ENCODE results near the gene TNNC2. TPM values are rescaled to one million over a fixed set of nuclear protein-coding genes. Genes with fewer than 3 reads are reported as not detected.

Gene TNNC2
- total RNA-seq, 2 experiments from 2014 or later, result not detected

GRCh38 chr20:45827712-45828111, 600 bp upstream of the TNNC2 start:
- Histone ChIP-seq H3K4me3 (ENCODE audit: low read depth, low read length, poor library complexity, severe bottlenecking) (no peak overlapping the region), H3K9me3 (ENCODE audit: low read length) (no peaks in the 10 kb centered on the region), H3K36me3 (ENCODE audit: insufficient read depth, low read length) (no peaks in the 10 kb centered on the region), H3K4me1 (ENCODE audit: insufficient read depth, low read length, poor library complexity, severe bottlenecking) (no peaks in the 10 kb centered on the region), H3K9me2 (ENCODE audit: insufficient read depth, low read length) (no peaks in the 10 kb centered on the region), H3K4me2 (ENCODE audit: low read length) (no peak overlapping the region), H2AFZ (ENCODE audit: low read length) (no peak overlapping the region), H3K79me2 (ENCODE audit: insufficient read depth, low read depth, low read length) (no peaks in the 10 kb centered on the region), H4K20me1 (ENCODE audit: insufficient read depth, low read length) (no peaks in the 10 kb centered on the region), H3K27ac (ENCODE audit: low read depth, low read length, poor library complexity, severe bottlenecking) (no peak overlapping the region)
- CTCF ChIA-PET (ENCODE audit: unreplicated experiment), result no interaction called here
- no peak for DNase-seq (ENCODE audit: low spot score)
- intact Hi-C loops (cut with micrococcal nuclease; ENCODE audit: unreplicated experiment), result no loop called here
- TF ChIP-seq, protein P1, sequence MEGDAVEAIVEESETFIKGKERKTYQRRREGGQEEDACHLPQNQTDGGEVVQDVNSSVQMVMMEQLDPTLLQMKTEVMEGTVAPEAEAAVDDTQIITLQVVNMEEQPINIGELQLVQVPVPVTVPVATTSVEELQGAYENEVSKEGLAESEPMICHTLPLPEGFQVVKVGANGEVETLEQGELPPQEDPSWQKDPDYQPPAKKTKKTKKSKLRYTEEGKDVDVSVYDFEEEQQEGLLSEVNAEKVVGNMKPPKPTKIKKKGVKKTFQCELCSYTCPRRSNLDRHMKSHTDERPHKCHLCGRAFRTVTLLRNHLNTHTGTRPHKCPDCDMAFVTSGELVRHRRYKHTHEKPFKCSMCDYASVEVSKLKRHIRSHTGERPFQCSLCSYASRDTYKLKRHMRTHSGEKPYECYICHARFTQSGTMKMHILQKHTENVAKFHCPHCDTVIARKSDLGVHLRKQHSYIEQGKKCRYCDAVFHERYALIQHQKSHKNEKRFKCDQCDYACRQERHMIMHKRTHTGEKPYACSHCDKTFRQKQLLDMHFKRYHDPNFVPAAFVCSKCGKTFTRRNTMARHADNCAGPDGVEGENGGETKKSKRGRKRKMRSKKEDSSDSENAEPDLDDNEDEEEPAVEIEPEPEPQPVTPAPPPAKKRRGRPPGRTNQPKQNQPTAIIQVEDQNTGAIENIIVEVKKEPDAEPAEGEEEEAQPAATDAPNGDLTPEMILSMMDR (conservative IDR thresholded peaks at IDR 0.05; ENCODE audit: low read length), result no peak
- no peak for TF ChIP-seq EZH2phosphoT487 (IDR thresholded peaks at IDR 0.05; ENCODE audit: borderline replicate concordance, low read depth, low read length)
- no TSS peak for BruUV-seq (replicated peaks)
- POLR2A ChIA-PET, result no interaction called here

DNA sequence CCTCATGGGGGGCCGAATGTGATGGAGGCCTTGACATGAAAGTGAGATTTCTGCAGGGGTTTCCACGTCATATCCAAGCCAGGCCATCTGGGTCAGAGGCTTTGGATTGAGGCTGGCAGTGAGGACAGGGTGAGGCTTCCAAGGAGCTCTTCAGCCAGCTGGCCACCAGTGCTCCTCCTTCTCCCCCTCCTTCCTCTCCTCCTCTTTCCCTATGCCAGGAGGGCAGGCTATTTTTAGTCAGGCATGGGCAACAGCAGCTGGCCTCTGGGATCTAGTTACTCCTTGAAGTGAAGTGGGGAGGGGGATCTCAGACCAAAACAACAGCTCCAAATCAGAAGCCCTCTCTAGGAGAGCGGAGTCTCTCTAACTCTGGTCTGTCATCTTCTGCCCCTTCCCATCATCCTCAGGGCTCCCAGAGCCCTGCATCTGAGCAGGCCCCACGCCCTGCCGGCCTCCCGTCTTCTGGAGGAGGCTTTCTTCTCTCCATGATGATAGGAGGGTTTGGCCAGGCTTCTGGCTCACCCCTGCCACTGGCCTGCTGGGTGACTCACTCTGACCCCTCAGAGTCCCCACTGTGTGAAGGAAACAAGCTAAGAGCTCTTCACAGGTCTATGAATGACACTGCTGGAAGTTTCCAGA, 612 bp downstream of the TNNC2 start:
- TF ChIP-seq EZH2phosphoT487 (IDR thresholded peaks at IDR 0.05; ENCODE audit: borderline replicate concordance, low read depth, low read length), result no peak
- TF ChIP-seq, protein P1 (conservative IDR thresholded peaks at IDR 0.05; ENCODE audit: low read length), result no peak
- no peak overlapping the region for H2AFZ ChIP-seq (ENCODE audit: low read length)
- no peaks in the 10 kb centered on the region for H4K20me1 ChIP-seq (ENCODE audit: insufficient read depth, low read length)
- no peak overlapping the region for H3K27ac ChIP-seq (ENCODE audit: low read depth, low read length, poor library complexity, severe bottlenecking)
- no peaks in the 10 kb centered on the region for H3K4me1 ChIP-seq (ENCODE audit: insufficient read depth, low read length, poor library complexity, severe bottlenecking)
- intact Hi-C loops (cut with micrococcal nuclease; ENCODE audit: unreplicated experiment), result no loop called here
- H3K4me3 ChIP-seq (ENCODE audit: low read depth, low read length, poor library complexity, severe bottlenecking), result no peak overlapping the region
- H3K36me3 ChIP-seq (ENCODE audit: insufficient read depth, low read length), result no peaks in the 10 kb centered on the region
- no TSS peak for BruUV-seq (replicated peaks)
- no peaks in the 10 kb centered on the region for H3K79me2 ChIP-seq (ENCODE audit: insufficient read depth, low read depth, low read length)
- no peaks in the 10 kb centered on the region for H3K9me3 ChIP-seq (ENCODE audit: low read length)
- no peak for DNase-seq (ENCODE audit: low spot score)
- no peaks in the 10 kb centered on the region for H3K9me2 ChIP-seq (ENCODE audit: insufficient read depth, low read length)
- ChIA-PET CTCF (ENCODE audit: unreplicated experiment) (interaction anchor here (0.5 to 0.6 kb wide), 2 partner anchors 14 to 1184 kb away, joined by 3 to 4 read pairs; no protein-coding TSS in a partner anchor), POLR2A (no interaction called here)
- H3K4me2 ChIP-seq (ENCODE audit: low read length), result no peak overlapping the region

All from OCI-LY7 (cell line).